Lung microvascular endothelial cell (primary cell): ENCODE measurements around the gene B3GNT7. TPM values are rescaled to one million over a fixed set of nuclear protein-coding genes. Genes with fewer than 3 reads are reported as not detected.

Experiments
- DNase-seq, 2 donors: peaks; one replicate each; pipeline versions ENCODE4 v3.0.0 to v3.0.0-alpha.2; 2010; ENCODE audit warnings: low read depth in 2 of 2
- total RNA-seq: library from RNA; depleted of rRNA; stranded (reverse); fragments of >200 nt; gene quantifications from 2 replicates; pipeline ENCODE4 v1.2.1, GENCODE V29; 2014

The B3GNT7 gene
- total RNA-seq, 1 donor from 2014 or later: 20.4 TPM

DNA sequence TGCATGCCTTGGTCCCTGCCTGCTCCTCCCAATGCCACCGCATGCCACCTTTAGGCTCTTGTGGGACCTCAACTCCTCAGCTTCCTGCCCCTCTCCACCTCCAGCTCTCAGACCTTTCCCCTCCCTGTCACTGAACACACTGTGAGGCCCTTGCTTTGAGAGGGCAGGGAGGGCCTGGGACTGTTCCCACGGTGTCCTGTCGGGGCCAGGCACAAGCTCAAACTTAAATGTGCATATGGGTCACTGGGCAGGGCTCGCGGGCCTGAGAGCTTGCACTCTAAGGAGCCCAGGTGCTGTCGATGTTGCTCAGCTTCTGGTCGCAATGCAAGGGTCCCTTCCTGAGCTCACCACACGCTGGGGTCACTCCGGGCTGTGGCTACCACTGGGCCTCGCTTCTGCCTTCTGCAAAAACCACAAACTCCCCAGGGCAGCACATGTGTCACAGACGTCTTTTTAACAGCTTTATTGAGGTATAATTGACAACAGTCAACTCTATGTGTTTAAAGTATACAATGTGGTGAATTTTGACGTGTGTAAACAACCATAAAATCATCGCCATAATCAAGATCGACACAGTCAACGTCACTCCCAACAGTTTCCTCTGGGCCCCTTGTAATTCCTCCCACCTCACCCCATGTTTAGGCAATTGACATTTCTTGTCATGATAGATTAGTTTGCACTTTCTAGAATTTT is 11.9 kb upstream of the B3GNT7 start:
- DNase-seq: no peak

DNA sequence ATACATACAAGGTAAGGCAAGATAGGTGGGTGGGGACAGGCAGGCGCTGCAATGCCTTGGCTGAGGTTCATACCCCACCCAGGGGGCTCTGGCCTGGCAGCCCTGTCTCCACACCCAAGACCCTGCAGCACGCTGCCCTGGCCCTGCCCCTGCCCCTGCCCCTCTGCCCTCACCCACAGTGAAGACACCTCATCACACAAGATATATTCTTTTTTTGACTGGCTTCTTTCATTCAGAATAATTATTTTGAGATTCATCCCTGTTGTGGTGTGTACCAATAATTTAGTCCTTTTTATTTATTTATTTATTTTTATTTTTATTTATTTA is 11.4 kb upstream of the B3GNT7 start:
- DNase-seq: no peak

GRCh38 chr2:231384970-231385369 is 10.5 kb upstream of the B3GNT7 start:
- DNase-seq: no peak

GRCh38 chr2:231385429-231385828 is 10.1 kb upstream of the B3GNT7 start:
- DNase-seq: no peak

DNA sequence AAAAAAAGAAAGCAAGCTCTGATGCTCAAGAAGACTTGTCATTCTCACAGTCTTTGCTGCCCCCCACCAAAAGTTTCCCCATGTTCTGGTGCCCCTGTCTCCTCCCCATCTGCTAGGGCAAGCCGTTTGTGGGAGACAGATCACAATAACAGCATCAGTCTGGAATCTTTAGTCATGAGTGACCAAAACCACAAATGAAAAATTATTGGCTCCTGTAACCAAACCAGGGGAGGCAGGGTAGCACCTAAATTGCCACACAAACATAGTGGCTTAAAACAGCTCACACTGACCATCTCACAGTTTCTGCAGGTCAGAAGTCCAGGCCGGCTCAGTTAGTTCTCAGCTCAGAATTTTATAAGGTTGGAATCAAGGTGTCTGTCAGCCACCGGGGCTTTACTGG is 9.1 kb upstream of the B3GNT7 start:
- no peak for DNase-seq

DNA sequence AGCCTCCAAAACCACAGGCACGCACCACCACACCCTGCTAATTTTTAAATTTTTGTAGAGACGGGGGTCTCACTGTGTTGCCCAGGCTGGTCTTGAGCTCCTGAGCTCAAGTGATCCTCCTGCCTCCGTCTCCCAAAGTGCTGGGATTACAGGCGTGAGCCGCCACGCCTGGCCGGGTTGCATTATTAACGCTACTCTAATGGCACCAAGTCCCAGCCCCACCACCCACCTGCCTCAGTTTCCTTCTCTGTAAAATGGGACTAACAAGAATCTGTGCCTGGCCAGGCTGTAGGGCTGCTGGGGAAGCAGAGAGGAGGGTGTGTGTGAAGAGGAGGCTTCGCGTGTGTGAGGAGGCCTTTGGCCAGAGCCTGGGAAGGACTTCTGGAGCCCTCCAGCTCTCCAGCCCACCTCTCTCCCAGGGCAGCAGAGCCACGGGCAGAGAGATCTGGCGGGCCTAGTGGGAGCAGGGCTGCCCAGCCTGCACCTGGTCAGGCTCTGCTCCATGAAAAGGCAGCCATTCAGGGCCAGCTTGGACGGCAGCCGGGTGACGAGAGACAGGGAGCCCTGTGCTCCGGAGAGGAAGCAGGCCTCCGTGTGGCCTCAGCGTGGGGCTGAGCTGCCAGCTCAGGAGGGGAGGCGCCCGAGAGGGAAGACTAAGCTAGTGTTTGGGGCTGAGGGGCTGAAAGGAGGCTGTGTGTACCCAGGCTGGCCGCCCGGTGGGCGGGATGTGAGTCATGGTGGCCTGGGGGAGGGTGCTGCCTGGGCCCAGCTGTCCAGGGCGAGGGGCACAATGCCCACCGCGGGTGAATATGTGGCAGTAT is 7.4 kb upstream of the B3GNT7 start:
- peak; percentile 23 to 89 for DNase-seq

DNA sequence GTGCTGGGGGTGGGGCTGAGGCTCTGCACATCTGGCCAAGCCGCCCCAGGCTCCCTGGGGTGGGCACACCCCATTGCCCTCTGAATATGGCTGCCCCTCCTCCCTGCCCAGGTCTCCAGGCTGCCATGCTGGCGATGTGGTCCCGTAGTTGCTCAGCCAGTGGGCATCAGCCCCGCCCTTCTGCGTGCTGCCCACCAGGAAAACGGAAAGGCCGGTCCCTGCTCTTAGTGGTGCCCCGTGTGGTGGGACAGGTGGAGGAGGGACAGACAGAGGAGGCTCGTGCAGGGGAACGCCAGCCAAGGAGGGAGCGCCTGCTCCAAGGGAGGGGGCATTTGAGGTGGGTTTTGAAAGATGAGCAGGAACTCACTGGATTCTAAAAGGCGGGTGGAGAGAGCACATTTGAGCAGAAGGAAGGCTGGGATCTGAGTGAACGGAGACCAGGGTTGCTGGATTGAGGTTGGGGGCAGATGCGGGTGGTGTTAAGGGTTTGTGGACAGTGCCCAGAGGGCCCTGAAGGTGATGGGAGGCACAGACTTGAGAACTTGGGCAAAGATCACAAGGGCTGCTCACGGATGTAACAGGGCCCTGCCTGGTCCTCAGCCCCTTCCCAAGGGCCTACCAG is 6.7 kb upstream of the B3GNT7 start:
- no peak for DNase-seq

- no peak for DNase-seq
These were observed 4.8 kb upstream of the B3GNT7 start for GRCh38 chr2:231390667-231391066.

- no peak for DNase-seq
These were observed 3.5 kb upstream of the B3GNT7 start for GRCh38 chr2:231391981-231392380.

DNA sequence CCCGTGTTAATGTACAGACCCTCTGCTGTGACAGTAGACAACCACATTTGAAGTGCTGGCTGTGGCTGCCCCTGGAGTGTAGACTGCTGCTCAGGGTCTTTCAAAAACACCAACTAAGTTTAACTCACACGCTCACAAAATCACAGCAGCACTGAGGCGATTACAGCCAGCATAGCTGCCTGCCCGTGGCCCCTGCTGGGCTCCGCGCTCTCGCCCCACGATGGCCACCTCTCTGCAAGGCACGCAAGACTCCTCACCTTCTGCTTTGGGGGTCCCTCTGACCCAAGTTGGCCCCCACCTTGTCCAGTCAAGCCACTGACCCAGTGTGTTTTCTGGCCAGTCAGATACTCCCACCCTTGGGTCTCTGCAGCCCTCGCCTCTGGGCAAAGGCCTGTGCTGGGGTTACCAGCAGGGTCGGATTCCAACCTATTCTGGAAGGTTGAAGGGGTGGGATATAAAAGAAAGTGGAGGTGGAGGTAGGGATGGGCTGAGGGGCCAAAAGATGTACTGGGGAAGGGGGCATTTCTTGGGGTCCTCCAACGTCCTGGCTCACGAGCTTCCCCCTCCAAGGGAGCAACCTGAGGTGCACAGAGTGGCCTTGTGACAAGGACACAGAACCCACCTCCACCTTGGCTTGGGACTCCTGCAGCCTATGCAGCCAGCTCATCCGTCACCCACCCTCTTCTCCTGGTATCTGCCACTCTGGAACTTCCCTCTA is 2.9 kb upstream of the B3GNT7 start:
- no peak for DNase-seq

- peak; percentile 11 to 88 for DNase-seq
These were observed 2.1 kb upstream of the B3GNT7 start for GRCh38 chr2:231393149-231394131.

GRCh38 chr2:231394211-231395141 is 1.0 kb upstream of the B3GNT7 start:
- peak in 1 of 2 donors; percentile 84 for DNase-seq

- DNase-seq: no peak
These were observed 730 bp downstream of the B3GNT7 start for GRCh38 chr2:231396058-231396821.

- DNase-seq: no peak
These were observed 1.8 kb downstream of the B3GNT7 start for GRCh38 chr2:231397011-231397927.

GRCh38 chr2:231397928-231398294 is 2.4 kb downstream of the B3GNT7 start:
- DNase-seq: no peak

DNA sequence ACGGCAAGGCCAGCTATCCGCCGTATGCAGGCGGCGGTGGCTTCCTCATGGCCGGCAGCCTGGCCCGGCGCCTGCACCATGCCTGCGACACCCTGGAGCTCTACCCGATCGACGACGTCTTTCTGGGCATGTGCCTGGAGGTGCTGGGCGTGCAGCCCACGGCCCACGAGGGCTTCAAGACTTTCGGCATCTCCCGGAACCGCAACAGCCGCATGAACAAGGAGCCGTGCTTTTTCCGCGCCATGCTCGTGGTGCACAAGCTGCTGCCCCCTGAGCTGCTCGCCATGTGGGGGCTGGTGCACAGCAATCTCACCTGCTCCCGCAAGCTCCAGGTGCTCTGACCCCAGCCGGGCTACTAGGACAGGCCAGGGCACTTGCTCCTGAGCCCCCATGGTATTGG is 3.1 kb downstream of the B3GNT7 start:
- no peak for DNase-seq

GRCh38 chr2:231399046-231399852 is 3.7 kb downstream of the B3GNT7 start:
- DNase-seq: no peak
